ENCODE data around the gene THOC1.

Gene THOC1

DNA sequence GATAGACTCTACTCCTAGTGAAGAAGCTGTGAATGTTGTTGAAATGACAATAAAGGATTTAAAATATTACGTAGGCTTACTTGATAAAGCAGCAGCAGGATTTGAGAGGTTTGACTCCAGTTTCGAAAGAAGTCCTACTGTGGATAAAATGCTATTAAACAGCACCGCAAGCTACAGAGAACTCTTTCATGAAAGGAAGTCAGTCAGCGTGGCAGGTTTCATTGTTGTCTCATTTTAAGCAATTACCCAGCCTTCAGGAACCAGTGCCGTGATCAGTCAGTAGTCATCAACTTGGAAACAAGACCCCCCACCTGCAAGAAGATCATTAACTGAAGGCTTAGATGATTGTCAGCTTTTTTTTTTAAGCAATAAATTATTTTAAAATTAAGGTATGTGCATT lies 95.5 kb downstream of the THOC1 start:
- no peak for TF ChIP-seq NFIC (IDR thresholded peaks at IDR 0.05)
- no peak for TF ChIP-seq FOXM1 (IDR thresholded peaks at IDR 0.05; ENCODE audit: borderline replicate concordance, low read depth)
- no peak for TF ChIP-seq TCF12 (IDR thresholded peaks at IDR 0.05; ENCODE audit: low read depth)
- TF ChIP-seq, protein P1, sequence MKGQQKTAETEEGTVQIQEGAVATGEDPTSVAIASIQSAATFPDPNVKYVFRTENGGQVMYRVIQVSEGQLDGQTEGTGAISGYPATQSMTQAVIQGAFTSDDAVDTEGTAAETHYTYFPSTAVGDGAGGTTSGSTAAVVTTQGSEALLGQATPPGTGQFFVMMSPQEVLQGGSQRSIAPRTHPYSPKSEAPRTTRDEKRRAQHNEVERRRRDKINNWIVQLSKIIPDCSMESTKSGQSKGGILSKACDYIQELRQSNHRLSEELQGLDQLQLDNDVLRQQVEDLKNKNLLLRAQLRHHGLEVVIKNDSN (IDR thresholded peaks at IDR 0.05): no peak
- TF ChIP-seq EGR1 (IDR thresholded peaks at IDR 0.05): no peak
- TF ChIP-seq YY1 (IDR thresholded peaks at IDR 0.05; ENCODE audit: low read depth): no peak
- no peak for TF ChIP-seq EP300 (IDR thresholded peaks at IDR 0.05; ENCODE audit: borderline replicate concordance)
- TF ChIP-seq ZBTB7A (IDR thresholded peaks at IDR 0.05; ENCODE audit: low read depth): no peak
- TF ChIP-seq, protein P2, sequence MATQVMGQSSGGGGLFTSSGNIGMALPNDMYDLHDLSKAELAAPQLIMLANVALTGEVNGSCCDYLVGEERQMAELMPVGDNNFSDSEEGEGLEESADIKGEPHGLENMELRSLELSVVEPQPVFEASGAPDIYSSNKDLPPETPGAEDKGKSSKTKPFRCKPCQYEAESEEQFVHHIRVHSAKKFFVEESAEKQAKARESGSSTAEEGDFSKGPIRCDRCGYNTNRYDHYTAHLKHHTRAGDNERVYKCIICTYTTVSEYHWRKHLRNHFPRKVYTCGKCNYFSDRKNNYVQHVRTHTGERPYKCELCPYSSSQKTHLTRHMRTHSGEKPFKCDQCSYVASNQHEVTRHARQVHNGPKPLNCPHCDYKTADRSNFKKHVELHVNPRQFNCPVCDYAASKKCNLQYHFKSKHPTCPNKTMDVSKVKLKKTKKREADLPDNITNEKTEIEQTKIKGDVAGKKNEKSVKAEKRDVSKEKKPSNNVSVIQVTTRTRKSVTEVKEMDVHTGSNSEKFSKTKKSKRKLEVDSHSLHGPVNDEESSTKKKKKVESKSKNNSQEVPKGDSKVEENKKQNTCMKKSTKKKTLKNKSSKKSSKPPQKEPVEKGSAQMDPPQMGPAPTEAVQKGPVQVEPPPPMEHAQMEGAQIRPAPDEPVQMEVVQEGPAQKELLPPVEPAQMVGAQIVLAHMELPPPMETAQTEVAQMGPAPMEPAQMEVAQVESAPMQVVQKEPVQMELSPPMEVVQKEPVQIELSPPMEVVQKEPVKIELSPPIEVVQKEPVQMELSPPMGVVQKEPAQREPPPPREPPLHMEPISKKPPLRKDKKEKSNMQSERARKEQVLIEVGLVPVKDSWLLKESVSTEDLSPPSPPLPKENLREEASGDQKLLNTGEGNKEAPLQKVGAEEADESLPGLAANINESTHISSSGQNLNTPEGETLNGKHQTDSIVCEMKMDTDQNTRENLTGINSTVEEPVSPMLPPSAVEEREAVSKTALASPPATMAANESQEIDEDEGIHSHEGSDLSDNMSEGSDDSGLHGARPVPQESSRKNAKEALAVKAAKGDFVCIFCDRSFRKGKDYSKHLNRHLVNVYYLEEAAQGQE (IDR thresholded peaks at IDR 0.05; ENCODE audit: low read depth): no peak
- no peak for TF ChIP-seq CREB1 (IDR thresholded peaks at IDR 0.05; ENCODE audit: low read depth)
